Measurements from ENCODE around the gene MICAL3. TPM values are rescaled to one million over a fixed set of nuclear protein-coding genes. Genes with fewer than 3 reads are reported as not detected.

Gene MICAL3
- polyA plus RNA-seq, 1 donor = 36.1 TPM

DNA sequence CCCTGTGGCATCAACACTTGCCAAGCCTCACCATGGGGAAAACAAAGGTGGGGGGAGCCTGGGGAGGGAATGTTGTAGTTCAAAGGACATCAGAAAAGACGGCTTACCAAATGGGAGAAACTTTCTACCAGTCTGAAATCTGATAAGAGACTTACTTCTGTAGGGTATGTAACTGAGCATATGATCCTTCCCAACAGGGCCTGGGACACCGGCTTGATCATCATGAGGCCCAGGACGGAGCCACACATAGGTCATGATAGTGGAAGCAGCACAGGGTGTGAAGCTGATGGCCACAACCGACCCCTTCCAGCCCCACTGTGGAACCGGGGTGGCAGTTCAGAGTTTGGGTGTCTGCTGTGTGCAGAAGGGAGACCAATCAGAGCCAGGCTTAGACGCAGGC lies 51.1 kb downstream of the MICAL3 start:
- DNase-seq = no peak
- Histone ChIP-seq H3K27me3 (ENCODE audit: control insufficient read depth, insufficient read depth, low read length) (no peaks in the 10 kb centered on the region), H3K9me3 (ENCODE audit: control insufficient read depth, low read depth, low read length) (no peaks in the 10 kb centered on the region), H3K36me3 (ENCODE audit: control insufficient read depth, insufficient read depth, low read length) (peaks cover 6% of the 10 kb centered on the region), H3K4me3 (ENCODE audit: low read length) (no peak overlapping the region), H3K27ac (ENCODE audit: low read length) (peak overlapping the region; percentile 52), H3K4me1 (ENCODE audit: control insufficient read depth, insufficient read depth, low read length) (peaks cover 18% of the 10 kb centered on the region)
- WGBS (ENCODE audit: insufficient coverage, low lambda C conversion rate) = no CpG with 5 or more reads among the region's 6 CpGs

DNA sequence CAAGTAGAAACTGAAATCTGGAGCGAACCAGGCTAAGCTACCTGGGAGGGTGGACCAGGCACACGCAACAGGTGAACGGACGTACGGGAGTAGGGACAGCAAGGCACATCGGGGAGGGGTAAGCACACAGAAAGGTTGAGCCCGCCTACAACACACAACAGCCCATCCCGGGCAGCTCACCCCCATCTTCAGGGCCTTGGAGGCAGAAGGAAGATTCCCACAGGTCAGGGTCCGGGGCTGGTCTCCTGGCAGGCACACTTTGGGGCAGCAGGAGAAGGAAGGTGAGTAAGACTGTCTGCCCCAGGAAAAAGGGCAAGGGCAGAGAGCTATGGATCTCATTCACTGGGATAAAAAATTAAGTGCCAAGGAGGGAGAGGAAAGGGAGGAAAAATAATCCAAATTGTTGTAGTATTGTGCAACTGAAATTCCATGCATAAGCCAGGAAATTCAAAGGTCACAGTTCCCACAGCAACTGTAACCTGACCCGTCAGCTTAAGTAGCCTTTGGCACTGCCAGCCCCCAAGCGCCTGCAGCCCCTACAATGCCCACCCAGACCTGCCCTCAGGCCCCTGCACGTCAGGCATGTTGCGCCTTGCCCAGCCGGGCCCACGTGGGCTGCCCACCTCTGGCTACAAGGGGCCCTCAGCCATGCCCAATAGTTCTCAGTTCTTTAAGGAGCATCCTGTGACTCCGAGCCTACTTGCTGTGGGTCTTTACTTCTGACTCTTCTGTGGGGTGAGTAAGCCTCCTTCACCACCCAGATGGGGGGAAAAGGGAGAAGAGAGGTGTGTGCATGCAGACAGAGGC lies 51.8 kb downstream of the MICAL3 start:
- DNase-seq = peak; percentile 31 to 57
- peak overlapping the region; percentile 52 for H3K27ac ChIP-seq (ENCODE audit: low read length)
- peaks cover 6% of the 10 kb centered on the region for H3K36me3 ChIP-seq (ENCODE audit: control insufficient read depth, insufficient read depth, low read length)
- 93% methylated on average over 3 of the region's 16 CpGs for WGBS (ENCODE audit: insufficient coverage, low lambda C conversion rate)
- H3K4me1 ChIP-seq (ENCODE audit: control insufficient read depth, insufficient read depth, low read length) = peaks cover 18% of the 10 kb centered on the region
- no peak overlapping the region for H3K4me3 ChIP-seq (ENCODE audit: low read length)
- no peaks in the 10 kb centered on the region for H3K9me3 ChIP-seq (ENCODE audit: control insufficient read depth, low read depth, low read length)
- no peaks in the 10 kb centered on the region for H3K27me3 ChIP-seq (ENCODE audit: control insufficient read depth, insufficient read depth, low read length)

DNA sequence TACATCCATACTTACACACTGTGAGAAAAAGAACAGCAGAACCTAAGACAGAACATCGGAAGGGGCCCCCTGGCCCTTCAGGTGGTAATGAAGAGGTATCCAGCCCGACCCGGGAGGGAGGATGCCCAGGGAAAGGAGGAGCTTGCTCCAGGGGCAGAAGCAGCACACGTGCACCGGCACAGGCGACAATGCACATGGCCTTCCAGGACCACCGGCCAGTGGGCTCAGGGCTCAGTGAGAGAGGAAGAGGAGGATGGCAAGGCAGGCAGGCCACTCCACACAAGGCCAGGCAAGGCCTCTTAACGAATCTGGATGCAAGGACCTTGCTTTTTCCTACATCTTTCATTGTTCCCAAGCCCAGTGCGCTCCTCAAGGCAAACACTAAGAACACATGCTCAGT lies 52.6 kb downstream of the MICAL3 start:
- no peaks in the 10 kb centered on the region for H3K9me3 ChIP-seq (ENCODE audit: control insufficient read depth, low read depth, low read length)
- peaks cover 6% of the 10 kb centered on the region for H3K36me3 ChIP-seq (ENCODE audit: control insufficient read depth, insufficient read depth, low read length)
- H3K27me3 ChIP-seq (ENCODE audit: control insufficient read depth, insufficient read depth, low read length) = no peaks in the 10 kb centered on the region
- H3K4me3 ChIP-seq (ENCODE audit: low read length) = no peak overlapping the region
- H3K27ac ChIP-seq (ENCODE audit: low read length) = no peak overlapping the region
- DNase-seq = no peak
- no CpG with 5 or more reads among the region's 9 CpGs for WGBS (ENCODE audit: insufficient coverage, low lambda C conversion rate)
- H3K4me1 ChIP-seq (ENCODE audit: control insufficient read depth, insufficient read depth, low read length) = peaks cover 18% of the 10 kb centered on the region

DNA sequence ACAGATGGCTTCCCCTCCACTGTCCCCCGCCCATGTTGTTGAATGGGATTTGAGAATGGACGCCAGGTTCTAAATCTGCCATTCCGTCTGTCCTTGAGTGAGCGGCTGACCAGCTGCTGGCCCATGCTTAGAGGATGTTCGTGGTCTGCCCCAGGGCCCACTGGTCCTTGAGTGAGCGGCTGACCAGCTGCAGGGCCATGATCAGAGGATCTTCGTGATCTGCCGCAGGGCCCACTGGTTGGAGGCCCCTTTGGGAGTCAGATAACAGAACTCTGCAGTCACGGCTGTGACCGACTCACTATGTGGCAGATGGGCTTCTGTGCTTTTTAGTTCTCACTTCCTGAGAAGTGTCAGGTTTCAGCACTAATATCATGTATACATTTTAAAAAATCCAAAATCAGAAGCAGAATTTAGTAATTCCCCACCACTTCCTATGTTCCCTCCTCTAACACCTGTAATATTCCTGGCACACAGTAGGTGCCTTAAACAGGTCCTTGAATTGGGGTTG lies 54.1 kb downstream of the MICAL3 start:
- no peaks in the 10 kb centered on the region for H3K9me3 ChIP-seq (ENCODE audit: control insufficient read depth, low read depth, low read length)
- peaks cover 6% of the 10 kb centered on the region for H3K36me3 ChIP-seq (ENCODE audit: control insufficient read depth, insufficient read depth, low read length)
- 80% methylated on average over 1 of the region's 10 CpGs for WGBS (ENCODE audit: insufficient coverage, low lambda C conversion rate)
- no peak for DNase-seq
- H3K27ac ChIP-seq (ENCODE audit: low read length) = no peak overlapping the region
- peaks cover 18% of the 10 kb centered on the region for H3K4me1 ChIP-seq (ENCODE audit: control insufficient read depth, insufficient read depth, low read length)
- H3K4me3 ChIP-seq (ENCODE audit: low read length) = no peak overlapping the region
- no peaks in the 10 kb centered on the region for H3K27me3 ChIP-seq (ENCODE audit: control insufficient read depth, insufficient read depth, low read length)

DNA sequence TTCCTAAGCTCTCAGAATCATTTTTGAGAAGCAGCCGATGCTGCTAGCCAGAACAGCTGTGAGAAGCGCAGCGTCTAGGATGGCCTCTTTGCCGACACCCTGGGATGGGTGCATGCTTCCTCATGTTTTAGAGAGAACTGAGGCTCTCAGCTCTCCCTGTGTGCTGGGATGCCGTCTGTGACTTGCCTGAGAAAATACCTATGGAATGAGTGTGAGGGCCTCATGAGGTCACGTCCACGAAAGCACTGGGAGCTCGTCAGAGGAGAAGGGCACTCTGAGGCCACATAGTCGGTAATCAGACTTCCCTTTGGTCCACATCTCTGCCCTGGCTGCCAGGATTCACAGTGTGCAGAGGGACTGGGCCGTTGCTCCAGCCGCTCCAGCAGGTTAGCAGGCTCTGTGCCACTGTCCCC lies 54.7 kb downstream of the MICAL3 start:
- Histone ChIP-seq H3K4me1 (ENCODE audit: control insufficient read depth, insufficient read depth, low read length) (peaks cover 18% of the 10 kb centered on the region), H3K4me3 (ENCODE audit: low read length) (no peak overlapping the region), H3K9me3 (ENCODE audit: control insufficient read depth, low read depth, low read length) (no peaks in the 10 kb centered on the region), H3K27ac (ENCODE audit: low read length) (no peak overlapping the region), H3K36me3 (ENCODE audit: control insufficient read depth, insufficient read depth, low read length) (peaks cover 6% of the 10 kb centered on the region), H3K27me3 (ENCODE audit: control insufficient read depth, insufficient read depth, low read length) (no peaks in the 10 kb centered on the region)
- DNase-seq = no peak
- no CpG with 5 or more reads among the region's 11 CpGs for whole genome bisulfite sequencing (ENCODE audit: insufficient coverage, low lambda C conversion rate)

DNA sequence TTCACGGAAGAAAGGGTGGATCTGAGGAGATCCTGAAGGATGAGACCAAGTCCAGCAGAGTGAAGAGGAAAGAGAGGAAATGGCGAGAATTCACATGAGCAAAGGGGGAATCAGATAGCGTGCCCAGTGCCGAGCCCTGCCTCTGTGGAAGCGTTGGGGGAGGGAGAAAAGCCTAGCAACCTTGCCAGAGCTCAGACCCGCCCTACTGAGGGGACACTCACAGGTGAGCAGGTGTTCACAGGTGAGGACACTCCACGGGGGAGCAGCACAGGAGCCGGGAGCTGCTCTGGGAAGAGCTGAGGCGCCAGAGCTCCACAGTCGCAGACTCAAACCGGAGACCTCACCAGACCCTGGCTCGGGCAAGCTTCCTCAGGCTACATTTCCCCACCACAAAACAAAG lies 56.2 kb downstream of the MICAL3 start:
- Histone ChIP-seq H3K4me1 (ENCODE audit: control insufficient read depth, insufficient read depth, low read length) (peaks cover 13% of the 10 kb centered on the region), H3K36me3 (ENCODE audit: control insufficient read depth, insufficient read depth, low read length) (no peaks in the 10 kb centered on the region), H3K27ac (ENCODE audit: low read length) (no peak overlapping the region), H3K4me3 (ENCODE audit: low read length) (no peak overlapping the region), H3K27me3 (ENCODE audit: control insufficient read depth, insufficient read depth, low read length) (no peaks in the 10 kb centered on the region), H3K9me3 (ENCODE audit: control insufficient read depth, low read depth, low read length) (no peaks in the 10 kb centered on the region)
- WGBS (ENCODE audit: insufficient coverage, low lambda C conversion rate) = 92% methylated on average over 1 of the region's 12 CpGs
- DNase-seq = no peak

DNA sequence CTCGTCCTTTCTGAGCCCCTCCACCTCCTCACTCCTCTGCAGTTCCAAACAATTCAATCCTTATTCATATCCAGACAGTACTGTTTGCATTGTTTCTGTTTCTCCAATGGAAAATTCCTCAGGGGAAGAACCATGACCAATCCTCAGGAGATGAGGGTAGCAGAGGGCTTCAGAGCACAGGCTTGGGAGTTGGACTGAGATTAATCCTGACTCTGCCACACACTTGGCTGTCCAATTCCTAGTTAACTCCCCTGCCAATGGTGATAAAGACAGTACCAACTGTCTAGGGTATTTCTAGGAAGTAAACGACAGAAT lies 58.0 kb downstream of the MICAL3 start:
- H3K27me3 ChIP-seq (ENCODE audit: control insufficient read depth, insufficient read depth, low read length) = no peaks in the 10 kb centered on the region
- H3K4me1 ChIP-seq (ENCODE audit: control insufficient read depth, insufficient read depth, low read length) = no peaks in the 10 kb centered on the region
- no peak for DNase-seq
- WGBS (ENCODE audit: insufficient coverage, low lambda C conversion rate) = 100% methylated on average over 1 of the region's 2 CpGs
- no peak overlapping the region for H3K27ac ChIP-seq (ENCODE audit: low read length)
- no peaks in the 10 kb centered on the region for H3K9me3 ChIP-seq (ENCODE audit: control insufficient read depth, low read depth, low read length)
- H3K36me3 ChIP-seq (ENCODE audit: control insufficient read depth, insufficient read depth, low read length) = no peaks in the 10 kb centered on the region
- no peak overlapping the region for H3K4me3 ChIP-seq (ENCODE audit: low read length)

DNA sequence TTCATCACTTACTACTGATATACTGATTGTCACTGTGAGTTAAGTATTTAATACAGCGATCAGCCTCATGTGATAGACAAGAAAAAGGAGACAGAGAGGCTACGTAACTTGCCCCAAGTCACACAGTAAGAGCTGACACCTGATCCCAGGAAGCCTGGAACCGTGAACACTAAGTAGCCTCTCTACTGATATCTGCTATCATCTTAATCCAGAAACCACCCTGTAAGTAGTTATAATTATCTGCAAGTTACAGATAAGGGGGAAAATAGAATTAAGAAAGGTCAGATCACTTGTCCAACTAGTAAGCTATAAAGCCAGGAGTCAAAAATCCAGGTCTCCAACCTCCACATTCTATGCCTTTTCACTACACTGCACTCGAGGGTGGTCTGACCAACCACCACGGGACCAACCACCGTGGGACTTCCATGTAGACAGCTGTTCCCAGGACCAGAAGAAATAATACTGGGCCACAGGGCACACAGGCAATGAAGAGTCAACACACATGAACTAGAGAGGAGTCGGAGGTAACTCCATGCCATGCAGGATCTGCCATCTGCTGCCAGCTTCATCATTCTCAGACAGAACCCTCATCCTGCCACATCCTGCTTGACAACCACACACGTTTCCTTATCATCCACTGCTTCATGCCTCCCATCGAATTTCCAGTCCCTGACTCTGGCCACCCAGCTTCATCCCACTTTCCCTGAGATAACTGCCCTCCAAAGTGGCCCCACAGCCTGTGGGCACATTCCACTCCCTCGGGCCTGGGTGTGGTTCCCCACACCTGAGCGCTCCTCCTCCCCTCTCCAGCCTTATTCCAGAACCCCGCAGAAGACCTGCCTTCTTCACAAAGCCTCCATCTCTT lies 58.6 kb downstream of the MICAL3 start:
- no peak for DNase-seq
- Histone ChIP-seq H3K27me3 (ENCODE audit: control insufficient read depth, insufficient read depth, low read length) (no peaks in the 10 kb centered on the region), H3K4me3 (ENCODE audit: low read length) (no peak overlapping the region), H3K36me3 (ENCODE audit: control insufficient read depth, insufficient read depth, low read length) (peaks cover 3% of the 10 kb centered on the region), H3K27ac (ENCODE audit: low read length) (no peak overlapping the region), H3K4me1 (ENCODE audit: control insufficient read depth, insufficient read depth, low read length) (no peaks in the 10 kb centered on the region), H3K9me3 (ENCODE audit: control insufficient read depth, low read depth, low read length) (no peaks in the 10 kb centered on the region)
- WGBS (ENCODE audit: insufficient coverage, low lambda C conversion rate) = 70% methylated on average over 4 of the region's 12 CpGs

DNA sequence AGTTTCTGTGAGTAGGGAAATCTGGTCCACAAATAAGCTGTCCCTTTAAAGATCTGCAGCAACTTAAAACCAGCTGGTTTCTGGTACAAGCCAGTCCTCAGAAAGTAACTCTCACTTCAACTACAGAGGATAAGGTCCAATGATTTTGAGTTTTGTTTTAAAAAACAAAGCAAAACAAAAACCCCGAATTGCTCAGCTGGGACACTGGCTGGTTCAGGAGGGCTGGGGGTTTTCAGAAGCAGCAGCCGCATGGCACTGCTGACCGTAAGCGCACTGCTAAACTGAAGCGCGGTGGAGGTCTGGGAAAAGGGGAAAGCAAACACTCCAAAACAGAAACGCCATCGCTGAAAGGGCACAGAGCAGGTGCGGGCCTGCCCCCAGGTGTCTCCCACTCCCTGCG lies 59.7 kb downstream of the MICAL3 start:
- no peak overlapping the region for H3K4me3 ChIP-seq (ENCODE audit: low read length)
- no peak overlapping the region for H3K27ac ChIP-seq (ENCODE audit: low read length)
- no peak for DNase-seq
- H3K9me3 ChIP-seq (ENCODE audit: control insufficient read depth, low read depth, low read length) = no peaks in the 10 kb centered on the region
- H3K4me1 ChIP-seq (ENCODE audit: control insufficient read depth, insufficient read depth, low read length) = no peaks in the 10 kb centered on the region
- peaks cover 4% of the 10 kb centered on the region for H3K36me3 ChIP-seq (ENCODE audit: control insufficient read depth, insufficient read depth, low read length)
- H3K27me3 ChIP-seq (ENCODE audit: control insufficient read depth, insufficient read depth, low read length) = no peaks in the 10 kb centered on the region
- WGBS (ENCODE audit: insufficient coverage, low lambda C conversion rate) = no CpG with 5 or more reads among the region's 10 CpGs

DNA sequence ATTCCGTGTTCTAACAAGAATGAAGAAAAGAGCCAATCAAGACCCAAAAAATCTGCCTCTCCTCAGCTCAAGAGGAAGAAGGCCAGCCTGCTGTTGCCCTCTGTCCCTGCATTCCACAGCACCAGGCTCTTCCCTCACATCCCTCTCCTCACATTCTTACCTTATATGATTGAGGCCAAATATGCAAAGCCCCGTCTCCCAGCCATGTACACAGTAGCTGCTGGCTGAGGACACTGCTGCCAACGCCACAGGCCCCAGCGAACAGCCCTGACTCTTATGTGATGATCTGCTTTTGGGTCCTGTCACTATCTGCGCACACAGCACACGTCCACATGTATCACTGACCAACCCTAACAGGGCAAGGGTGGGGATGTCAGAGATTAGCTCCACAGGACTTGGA lies 60.2 kb downstream of the MICAL3 start:
- no peak for DNase-seq
- Histone ChIP-seq H3K27me3 (ENCODE audit: control insufficient read depth, insufficient read depth, low read length) (no peaks in the 10 kb centered on the region), H3K27ac (ENCODE audit: low read length) (no peak overlapping the region), H3K4me3 (ENCODE audit: low read length) (no peak overlapping the region), H3K36me3 (ENCODE audit: control insufficient read depth, insufficient read depth, low read length) (peaks cover 4% of the 10 kb centered on the region), H3K4me1 (ENCODE audit: control insufficient read depth, insufficient read depth, low read length) (no peaks in the 10 kb centered on the region), H3K9me3 (ENCODE audit: control insufficient read depth, low read depth, low read length) (no peaks in the 10 kb centered on the region)
- 60% methylated on average over 1 of the region's 6 CpGs for WGBS (ENCODE audit: insufficient coverage, low lambda C conversion rate)
